Osteocyte (in vitro differentiated cells): ENCODE data around the gene CES4A. TPM values are rescaled to one million over a fixed set of nuclear protein-coding genes. Genes with fewer than 3 reads are reported as not detected.

Experiments
- DNase-seq: peaks from one replicate; pipeline ENCODE4 v3.0.0; 2021; ENCODE audit warnings: mixed read lengths; ENCODE audit not compliant: unreplicated experiment; ENCODE audit errors: extremely low spot score
- H3K27ac Mint-ChIP-seq: one replicate; pipeline ENCODE4 v1.8.0; 2021; ENCODE audit warnings: mild to moderate bottlenecking, mixed read lengths; ENCODE audit not compliant: unreplicated experiment
- H3K27me3 Mint-ChIP-seq: one replicate; pipeline ENCODE4 v1.8.0; 2021; ENCODE audit warnings: mixed read lengths; ENCODE audit not compliant: unreplicated experiment
- H3K36me3 Mint-ChIP-seq: one replicate; pipeline ENCODE4 v1.8.0; 2021; ENCODE audit warnings: mixed read lengths; ENCODE audit not compliant: unreplicated experiment
- H3K4me1 Mint-ChIP-seq: one replicate; pipeline ENCODE4 v1.8.0; 2021; ENCODE audit warnings: mixed read lengths; ENCODE audit not compliant: unreplicated experiment
- H3K4me3 Mint-ChIP-seq: one replicate; pipeline ENCODE4 v1.8.0; 2021; ENCODE audit warnings: mild to moderate bottlenecking, moderate library complexity, mixed read lengths; ENCODE audit not compliant: unreplicated experiment
- H3K9me3 Mint-ChIP-seq: one replicate; pipeline ENCODE4 v1.8.0; 2021; ENCODE audit warnings: mixed read lengths; ENCODE audit not compliant: unreplicated experiment
- total RNA-seq: library from RNA; stranded (reverse); gene quantifications from 2 replicates; pipeline ENCODE4 v1.2.1, GENCODE V29; 2021
- TF ChIP-seq, protein P1 (sequence below): fragments of 200-600 bp; sonication (generic); IDR thresholded peaks from 2 replicates; pipeline ENCODE4 v1.5.0; 2021; ENCODE audit warnings: antibody characterized with exemption, mild to moderate bottlenecking, moderate library complexity

Gene CES4A
- total RNA-seq, 1 donor from 2014 or later: 3.8 TPM

DNA sequence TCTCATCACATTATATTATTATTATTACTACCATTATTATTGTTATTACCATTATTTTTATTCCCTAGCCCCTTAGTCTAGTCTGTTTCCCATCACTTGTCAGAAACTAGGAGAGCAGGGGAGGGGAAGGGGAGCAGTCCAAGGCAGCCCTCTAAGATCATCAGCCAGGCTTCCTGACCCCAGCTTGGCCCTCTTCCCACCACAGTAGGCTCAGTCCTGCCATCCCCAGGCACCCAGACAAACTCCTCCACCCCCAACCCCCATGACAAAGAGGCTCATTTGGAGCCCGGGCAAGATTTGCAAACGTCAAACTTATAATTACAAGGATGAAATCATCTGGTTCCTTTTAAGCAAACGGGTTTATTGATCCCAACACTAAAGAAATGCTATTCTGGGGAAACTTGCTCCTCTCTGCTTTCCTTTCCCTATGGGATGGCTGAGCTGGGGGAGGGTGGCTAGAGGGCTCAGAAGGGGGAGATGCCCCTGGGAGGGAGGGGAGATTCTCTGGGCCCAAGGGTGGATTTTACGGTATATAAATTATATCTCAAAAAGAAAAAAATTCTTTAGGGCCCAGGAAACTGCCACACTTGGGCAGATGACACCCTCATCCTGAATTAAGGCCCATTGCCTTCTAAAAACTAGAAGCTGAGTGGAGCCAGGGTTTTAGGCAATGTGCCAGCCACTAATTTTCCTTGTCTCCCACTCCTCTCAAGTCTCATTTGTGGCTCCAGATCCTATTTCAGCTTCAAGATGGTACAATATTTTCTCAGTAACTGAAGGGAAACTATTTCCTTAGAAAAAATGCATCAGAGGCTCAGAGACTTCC, 36.2 kb downstream of the CES4A start:
- TF ChIP-seq, protein P1, sequence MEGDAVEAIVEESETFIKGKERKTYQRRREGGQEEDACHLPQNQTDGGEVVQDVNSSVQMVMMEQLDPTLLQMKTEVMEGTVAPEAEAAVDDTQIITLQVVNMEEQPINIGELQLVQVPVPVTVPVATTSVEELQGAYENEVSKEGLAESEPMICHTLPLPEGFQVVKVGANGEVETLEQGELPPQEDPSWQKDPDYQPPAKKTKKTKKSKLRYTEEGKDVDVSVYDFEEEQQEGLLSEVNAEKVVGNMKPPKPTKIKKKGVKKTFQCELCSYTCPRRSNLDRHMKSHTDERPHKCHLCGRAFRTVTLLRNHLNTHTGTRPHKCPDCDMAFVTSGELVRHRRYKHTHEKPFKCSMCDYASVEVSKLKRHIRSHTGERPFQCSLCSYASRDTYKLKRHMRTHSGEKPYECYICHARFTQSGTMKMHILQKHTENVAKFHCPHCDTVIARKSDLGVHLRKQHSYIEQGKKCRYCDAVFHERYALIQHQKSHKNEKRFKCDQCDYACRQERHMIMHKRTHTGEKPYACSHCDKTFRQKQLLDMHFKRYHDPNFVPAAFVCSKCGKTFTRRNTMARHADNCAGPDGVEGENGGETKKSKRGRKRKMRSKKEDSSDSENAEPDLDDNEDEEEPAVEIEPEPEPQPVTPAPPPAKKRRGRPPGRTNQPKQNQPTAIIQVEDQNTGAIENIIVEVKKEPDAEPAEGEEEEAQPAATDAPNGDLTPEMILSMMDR: no peak
- Mint-ChIP-seq H3K4me1 (peaks cover 3% of the 10 kb centered on the region), H3K27me3 (no peaks in the 10 kb centered on the region), H3K9me3 (no peaks in the 10 kb centered on the region), H3K36me3 (no peaks in the 10 kb centered on the region), H3K27ac (no peak overlapping the region), H3K4me3 (no peak overlapping the region)
- DNase-seq: peak; percentile 34

DNA sequence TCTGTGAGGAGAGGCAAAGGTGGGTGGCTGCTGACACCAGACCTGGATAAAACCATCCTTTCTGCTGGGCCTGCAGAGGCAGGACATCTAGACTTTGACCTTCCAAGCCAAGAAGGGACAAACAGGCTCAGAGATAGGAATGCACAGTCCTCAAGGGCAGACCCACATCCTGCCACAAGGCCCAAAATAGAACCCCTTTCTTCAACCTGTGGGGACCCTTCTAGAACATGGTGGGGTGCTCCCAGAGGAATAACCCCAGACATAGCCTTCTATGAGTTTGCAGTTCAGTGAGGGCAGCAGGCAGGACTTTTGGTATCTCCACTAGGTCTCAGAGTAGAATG, 36.8 kb downstream of the CES4A start:
- Mint-ChIP-seq H3K4me1 (peaks cover 7% of the 10 kb centered on the region), H3K9me3 (no peaks in the 10 kb centered on the region), H3K27me3 (no peaks in the 10 kb centered on the region), H3K4me3 (no peak overlapping the region), H3K36me3 (no peaks in the 10 kb centered on the region), H3K27ac (no peak overlapping the region)
- DNase-seq: peak; percentile 30
- TF ChIP-seq, protein P1: no peak

DNA sequence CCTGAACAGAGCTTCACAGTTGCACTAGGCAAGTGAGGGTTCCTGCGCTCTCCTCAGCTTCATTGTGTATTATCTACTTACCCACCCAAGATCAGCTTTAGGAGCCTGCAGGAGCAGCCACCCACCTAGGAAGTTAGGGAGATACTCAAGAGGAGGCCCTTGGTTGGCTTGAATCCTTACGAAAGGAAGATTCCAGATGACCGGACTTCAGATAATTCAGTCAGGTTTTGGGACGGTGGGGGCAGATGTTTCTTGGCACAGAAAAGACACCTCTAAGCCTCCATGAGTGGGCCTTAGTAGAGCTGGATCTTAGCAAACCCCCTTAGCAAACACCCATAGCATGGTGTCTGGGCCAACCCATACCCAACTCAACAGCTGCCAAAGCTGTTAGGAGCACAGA, 38.2 kb downstream of the CES4A start:
- DNase-seq: peak; percentile 23
- Mint-ChIP-seq H3K27ac (no peak overlapping the region), H3K27me3 (no peaks in the 10 kb centered on the region), H3K4me3 (no peak overlapping the region), H3K9me3 (no peaks in the 10 kb centered on the region), H3K36me3 (no peaks in the 10 kb centered on the region), H3K4me1 (peaks cover 21% of the 10 kb centered on the region)
- TF ChIP-seq, protein P1: no peak

DNA sequence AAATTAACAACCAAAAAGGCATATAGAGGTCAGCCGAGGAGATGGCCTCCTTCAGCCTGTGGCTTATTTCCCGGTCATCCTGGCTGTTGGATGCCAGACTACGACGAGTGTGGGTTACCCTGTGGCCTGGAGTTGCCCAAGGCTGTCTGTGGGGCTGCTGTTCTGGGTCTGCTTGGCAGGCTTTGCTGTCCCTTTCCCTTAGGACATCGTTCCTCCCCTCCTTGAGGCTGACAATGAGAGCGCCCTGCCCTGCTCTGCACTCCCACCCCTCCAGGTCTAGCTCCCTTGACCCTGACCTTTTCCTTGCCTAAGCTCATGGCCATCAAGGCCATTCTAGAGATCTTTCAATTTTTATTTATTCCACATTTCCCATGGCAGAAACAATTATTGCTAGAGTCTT, 38.7 kb downstream of the CES4A start:
- no peaks in the 10 kb centered on the region for H3K27me3 Mint-ChIP-seq
- H3K4me1 Mint-ChIP-seq: peaks cover 25% of the 10 kb centered on the region
- TF ChIP-seq, protein P1: no peak
- H3K36me3 Mint-ChIP-seq: peaks cover 2% of the 10 kb centered on the region
- peak; percentile 57 for DNase-seq
- no peak overlapping the region for H3K4me3 Mint-ChIP-seq
- H3K9me3 Mint-ChIP-seq: no peaks in the 10 kb centered on the region
- H3K27ac Mint-ChIP-seq: peak overlapping the region; percentile 2

DNA sequence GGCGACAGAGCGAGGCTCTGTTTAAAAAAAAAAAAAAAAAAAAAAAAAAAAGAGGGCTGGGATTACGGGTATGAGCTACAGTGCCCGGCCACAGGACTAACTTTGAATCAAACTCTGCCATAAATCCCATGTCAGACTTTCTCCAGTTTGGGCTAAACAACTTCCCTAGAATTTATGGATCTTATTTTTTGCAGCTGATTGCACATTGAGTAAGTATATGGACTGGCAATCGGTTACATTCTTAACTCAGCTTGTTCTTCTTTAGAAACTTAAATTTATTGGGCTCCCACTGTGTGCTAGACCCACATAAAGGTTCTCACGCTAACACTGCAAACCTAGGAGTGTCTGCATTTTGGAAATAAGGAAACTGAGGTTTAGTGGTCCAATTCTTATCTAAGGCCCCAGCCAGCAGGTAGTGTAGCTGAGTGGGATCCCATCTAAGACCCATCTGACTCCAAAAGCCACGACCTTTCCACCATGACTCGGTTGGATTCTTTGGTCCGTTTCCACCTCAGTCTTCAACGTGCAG, 39.8 kb downstream of the CES4A start:
- TF ChIP-seq, protein P1: no peak
- Mint-ChIP-seq H3K27me3 (no peaks in the 10 kb centered on the region), H3K27ac (peak overlapping the region; percentile 80), H3K9me3 (no peaks in the 10 kb centered on the region), H3K36me3 (peaks cover 3% of the 10 kb centered on the region), H3K4me3 (peak overlapping the region; percentile 68), H3K4me1 (peaks cover 30% of the 10 kb centered on the region)
- DNase-seq: no peak
